ENCODE data around the gene NPR1.
"Not testable (repeated sequence)": the region's sequence is repeated elsewhere in the genome, so short reads cannot be mapped to it uniquely, and the experiment has no call there.

Gene NPR1

GRCh38 chr1:153682730-153683129 lies 4.2 kb downstream of the NPR1 start:
- no peak for DNase-seq (ENCODE audit: low read depth)

GRCh38 chr1:153683854-153684253 lies 5.4 kb downstream of the NPR1 start:
- no peak for DNase-seq (ENCODE audit: low read depth)

GRCh38 chr1:153684892-153685291 lies 6.4 kb downstream of the NPR1 start:
- DNase-seq (ENCODE audit: low read depth), result no peak

- DNase-seq (ENCODE audit: low read depth), result no peak
Measured at GRCh38 chr1:153685544-153686340, 7.3 kb downstream of the NPR1 start.

GRCh38 chr1:153687346-153688125 lies 9.0 kb downstream of the NPR1 start:
- no peak for DNase-seq (ENCODE audit: low read depth)

- DNase-seq (ENCODE audit: low read depth), result no peak
Measured at GRCh38 chr1:153688276-153688675, 9.8 kb downstream of the NPR1 start.

- DNase-seq (ENCODE audit: low read depth), result no peak
Measured at GRCh38 chr1:153688736-153689328, 10.3 kb downstream of the NPR1 start.

- no peak for DNase-seq (ENCODE audit: low read depth)
Measured at GRCh38 chr1:153693466-153693865, 15.0 kb downstream of the NPR1 start.

- DNase-seq (ENCODE audit: low read depth), result no peak
Measured at GRCh38 chr1:153696741-153697140, 18.3 kb downstream of the NPR1 start.

- DNase-seq (ENCODE audit: low read depth), result no peak
Measured at GRCh38 chr1:153697191-153698019, 18.9 kb downstream of the NPR1 start.

- no peak for DNase-seq (ENCODE audit: low read depth)
Measured at GRCh38 chr1:153698020-153698922, 19.8 kb downstream of the NPR1 start.

GRCh38 chr1:153698923-153699714 lies 20.6 kb downstream of the NPR1 start:
- no peak for DNase-seq (ENCODE audit: low read depth)

- DNase-seq (ENCODE audit: low read depth), result no peak
Measured at GRCh38 chr1:153699768-153700167, 21.3 kb downstream of the NPR1 start.

GRCh38 chr1:153705484-153705883 lies 27.0 kb downstream of the NPR1 start:
- no peak for DNase-seq (ENCODE audit: low read depth)

GRCh38 chr1:153711026-153711425 lies 32.5 kb downstream of the NPR1 start:
- DNase-seq (ENCODE audit: low read depth), result no peak

GRCh38 chr1:153716211-153716610 lies 37.7 kb downstream of the NPR1 start:
- DNase-seq (ENCODE audit: low read depth), result not testable (repeated sequence)

- DNase-seq (ENCODE audit: low read depth), result no peak
Measured at GRCh38 chr1:153717330-153717729, 38.8 kb downstream of the NPR1 start.

- DNase-seq (ENCODE audit: low read depth), result no peak
Measured at GRCh38 chr1:153723687-153724086, 45.2 kb downstream of the NPR1 start.

GRCh38 chr1:153724634-153725033 lies 46.1 kb downstream of the NPR1 start:
- not testable (repeated sequence) for DNase-seq (ENCODE audit: low read depth)

All from activated T-cell treated with anti-CD3 and anti-CD28 coated beads for 24 hours (primary cell).